NCI-H187 (cell line): Measurements from ENCODE around the gene SGCA.

Source experiments
- DNase-seq, 2 experiments: peaks; one replicate each; lab custom pipeline; 2025; lab: John Stamatoyannopoulos, UW

Gene SGCA

GRCh38 chr17:50194934-50195865 is 29.4 kb downstream of the SGCA start:
- DNase-seq = no peak

DNA sequence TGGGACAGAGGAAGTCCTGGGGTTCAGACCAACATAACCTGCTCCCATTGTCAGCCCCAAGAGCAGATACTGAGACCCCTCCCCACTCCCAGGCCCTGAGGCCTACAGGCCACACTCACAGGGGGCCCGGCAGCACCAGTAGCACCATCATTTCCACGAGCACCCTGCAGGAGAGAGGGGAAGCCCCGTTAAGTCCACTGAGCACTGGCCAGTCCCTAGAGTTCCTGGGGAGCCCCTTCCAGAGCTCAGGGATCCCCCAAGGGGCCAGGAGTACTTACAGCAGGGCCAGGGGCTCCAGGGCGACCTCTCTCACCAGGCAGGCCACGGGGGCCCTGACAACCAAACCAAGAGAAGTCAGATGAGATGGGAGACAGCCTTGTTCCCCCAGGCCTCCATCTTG is 30.2 kb downstream of the SGCA start:
- no peak for DNase-seq

- DNase-seq = no peak
Observed at GRCh38 chr17:50196826-50197225, 31.0 kb downstream of the SGCA start.

DNA sequence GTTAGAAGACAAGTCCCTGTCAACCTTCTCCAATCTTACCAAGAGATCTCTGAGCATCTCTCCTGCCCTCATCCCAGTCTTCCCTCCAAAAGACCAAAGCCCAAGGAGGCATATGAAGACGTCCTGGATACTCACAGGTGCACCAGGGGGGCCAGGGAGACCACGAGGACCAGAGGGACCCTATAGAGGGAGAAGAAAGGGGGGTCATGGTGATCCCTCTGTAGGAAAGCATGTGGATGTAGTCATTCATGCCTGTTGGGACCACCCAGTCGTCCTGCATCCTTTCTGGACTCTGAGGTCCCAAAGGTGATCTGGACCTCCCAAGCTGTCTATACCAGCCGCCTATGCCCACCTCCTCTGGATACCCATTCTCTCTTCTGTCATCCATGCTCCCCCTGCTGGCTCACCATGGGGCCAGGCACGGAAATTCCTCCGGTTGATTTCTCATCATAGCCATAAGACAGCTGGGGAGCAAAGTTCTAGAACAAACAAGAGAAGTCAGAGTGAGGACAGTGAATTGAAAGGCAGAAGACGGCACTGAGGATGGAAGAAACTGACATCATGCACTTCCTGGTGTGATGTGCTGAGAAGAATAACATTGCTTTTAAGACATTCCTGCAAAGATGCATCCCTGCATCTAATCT is 32.3 kb downstream of the SGCA start:
- no peak for DNase-seq

DNA sequence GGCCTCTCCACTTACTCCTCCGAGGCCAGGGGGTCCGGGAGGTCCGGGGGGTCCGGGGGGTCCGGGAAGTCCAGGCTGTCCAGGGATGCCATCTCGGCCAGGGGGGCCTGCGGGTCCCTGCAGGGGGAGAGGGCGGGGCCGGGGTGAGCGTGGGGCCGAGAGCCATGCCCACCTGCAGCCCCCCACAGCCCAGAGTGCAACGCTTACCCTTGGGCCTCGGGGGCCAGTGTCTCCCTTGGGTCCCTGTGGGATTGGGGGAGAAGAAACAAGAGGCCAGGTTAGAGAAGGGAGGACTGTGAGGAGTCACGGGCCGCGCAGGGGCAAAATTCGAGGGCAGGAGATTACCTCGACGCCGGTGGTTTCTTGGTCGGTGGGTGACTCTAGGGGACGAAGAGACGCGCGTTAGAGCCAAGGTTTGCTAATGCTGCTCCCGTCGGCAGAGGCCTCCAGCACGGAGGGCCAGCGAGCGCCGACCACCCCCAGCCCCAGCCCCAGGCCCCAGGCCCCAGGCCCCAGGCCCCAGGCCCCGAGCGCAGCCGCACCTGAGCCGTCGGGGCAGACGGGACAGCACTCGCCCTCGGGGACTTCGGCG is 33.5 kb downstream of the SGCA start:
- no peak for DNase-seq

DNA sequence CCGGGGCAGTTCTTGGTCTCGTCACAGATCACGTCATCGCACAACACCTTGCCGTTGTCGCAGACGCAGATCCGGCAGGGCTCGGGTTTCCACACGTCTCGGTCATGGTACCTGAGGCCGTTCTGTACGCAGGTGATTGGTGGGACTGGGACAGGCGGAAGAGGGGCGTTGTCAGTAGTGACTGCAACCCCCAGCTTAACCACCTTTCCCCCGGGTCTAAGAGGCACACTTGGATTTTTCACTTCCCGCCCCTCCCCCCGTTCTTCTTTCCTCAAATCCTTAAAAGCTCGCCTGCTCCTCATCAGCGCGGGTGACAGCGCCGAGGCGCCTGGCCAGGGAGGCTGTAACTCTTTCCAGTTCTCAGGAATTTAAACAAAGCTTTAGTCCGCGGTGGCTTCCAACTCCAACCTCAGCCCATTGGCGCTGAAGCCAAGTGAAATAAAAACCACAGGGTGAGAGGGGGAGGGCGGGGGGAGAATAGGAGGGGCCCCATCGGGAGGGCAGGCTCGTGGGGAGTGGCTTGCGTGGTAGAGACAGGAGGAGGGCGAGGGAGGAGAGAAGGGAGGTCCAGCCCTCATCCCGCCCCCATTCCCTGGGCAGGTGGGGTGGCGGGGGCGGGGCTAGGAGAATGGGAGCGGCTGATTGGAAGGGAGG is 34.1 kb downstream of the SGCA start:
- DNase-seq = peak; percentile 48 to 54

DNA sequence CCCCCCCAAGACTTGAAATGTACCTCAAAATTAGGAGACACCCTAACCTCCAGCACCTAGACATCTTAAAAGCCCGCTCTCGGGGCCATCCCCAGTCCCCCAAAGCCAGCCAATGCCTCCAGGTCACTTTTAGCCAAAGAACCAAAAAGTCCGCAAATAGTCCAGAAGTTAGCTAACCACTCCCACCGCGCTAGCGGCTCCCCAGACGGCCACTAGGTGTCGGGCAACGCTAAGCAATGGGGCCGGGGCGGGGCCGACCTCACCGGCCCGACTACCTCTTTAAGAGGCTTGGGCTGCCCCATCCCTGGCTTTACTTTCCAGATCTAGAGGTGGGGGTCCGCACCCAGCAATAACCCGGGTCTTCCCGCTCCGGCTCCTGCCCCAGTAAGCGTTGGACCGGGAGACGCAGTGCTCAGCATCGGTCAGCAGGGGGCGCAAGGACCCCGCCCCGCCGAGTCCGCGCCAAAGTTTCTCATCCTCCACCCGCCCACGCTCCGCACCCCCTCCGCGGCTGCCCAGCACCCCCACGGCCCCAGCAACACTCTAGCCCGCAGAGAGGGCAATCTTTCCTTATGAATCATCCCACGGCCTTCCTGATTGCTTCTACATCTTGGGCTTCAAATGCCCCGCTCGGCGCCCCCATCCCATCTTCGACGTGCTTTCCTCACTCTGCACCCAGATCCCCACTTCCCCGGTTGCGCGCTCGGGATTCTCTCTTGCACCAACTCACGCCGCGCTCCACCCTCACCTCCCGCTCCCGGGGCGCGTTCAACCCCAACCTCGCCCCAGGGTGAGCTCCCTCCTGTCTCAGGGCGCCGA is 34.9 kb downstream of the SGCA start:
- DNase-seq = peak; percentile 38 to 48

DNA sequence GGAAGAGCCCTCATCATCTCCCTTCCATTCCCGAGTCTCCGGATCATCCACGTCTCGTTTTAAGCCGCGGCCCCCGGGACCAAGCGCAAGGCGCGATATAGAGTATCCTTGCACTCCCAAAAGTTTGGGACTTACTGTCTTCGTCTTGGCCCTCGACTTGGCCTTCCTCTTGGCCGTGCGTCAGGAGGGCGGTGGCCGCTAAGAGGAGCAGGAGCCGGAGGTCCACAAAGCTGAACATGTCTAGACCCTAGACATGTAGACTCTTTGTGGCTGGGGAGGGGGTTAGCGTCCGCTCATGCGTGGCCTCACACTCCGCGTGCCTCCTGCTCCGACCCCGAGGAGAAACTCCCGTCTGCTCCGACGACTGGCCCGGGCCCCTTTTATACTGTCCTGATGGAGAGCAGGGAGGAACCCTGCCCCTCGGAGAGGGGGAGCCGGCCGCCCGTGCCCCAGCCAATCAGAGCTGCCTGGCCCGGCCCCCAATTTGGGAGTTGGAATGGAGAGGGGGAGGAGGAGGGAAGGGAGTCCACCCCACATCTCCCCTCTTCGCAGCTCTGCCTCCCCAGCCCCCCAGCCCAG is 35.6 kb downstream of the SGCA start, which contains the start of gene COL1A1:
Gene COL1A1 (minus strand): TSS at position 356 of the 579 bp plus-strand sequence. CDS start 118 bp downstream, at position 238.
- DNase-seq = no peak

DNA sequence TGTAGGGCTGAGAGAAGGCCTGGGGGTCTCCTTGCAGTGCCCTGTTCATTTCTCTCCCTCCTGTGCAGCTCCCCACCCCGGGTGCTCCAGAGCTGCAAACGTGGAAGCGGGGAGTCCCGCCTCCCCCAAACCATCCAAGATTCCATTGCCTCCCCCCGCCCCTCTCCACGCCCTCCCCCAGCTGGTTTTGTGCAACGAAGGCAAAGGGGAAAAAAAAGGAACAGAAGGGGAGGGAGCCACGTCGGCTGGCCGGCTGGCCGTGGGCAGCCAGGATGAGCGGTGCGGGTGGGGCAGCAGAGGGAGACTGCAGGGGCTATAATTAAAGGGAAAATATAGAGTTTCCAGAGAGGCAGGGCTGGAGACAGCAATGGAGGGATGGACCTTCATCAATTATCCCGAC is 37.3 kb downstream of the SGCA start:
- DNase-seq = no peak

- DNase-seq = no peak
Observed at GRCh38 chr17:50203604-50204345, 38.0 kb downstream of the SGCA start.

DNA sequence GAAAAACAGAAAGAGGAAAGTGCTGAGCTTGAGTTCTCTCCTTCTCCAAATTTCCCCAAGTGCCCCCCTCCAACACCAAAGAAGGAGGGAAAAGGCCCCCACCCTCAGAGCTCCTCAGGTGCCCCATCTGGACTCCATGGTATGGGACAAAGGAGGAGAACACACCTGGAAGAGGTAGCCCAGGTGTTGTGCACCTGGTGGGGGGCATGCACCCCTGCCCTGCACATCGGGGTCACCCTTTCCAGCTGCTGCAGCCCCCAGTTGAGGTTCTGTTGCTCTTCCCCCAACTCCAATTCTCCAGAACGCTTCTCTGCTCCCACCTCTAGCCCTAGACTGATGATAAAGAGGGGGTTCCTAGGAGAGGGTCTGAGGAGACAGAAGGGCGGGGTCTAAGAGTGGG is 38.6 kb downstream of the SGCA start:
- DNase-seq = no peak

DNA sequence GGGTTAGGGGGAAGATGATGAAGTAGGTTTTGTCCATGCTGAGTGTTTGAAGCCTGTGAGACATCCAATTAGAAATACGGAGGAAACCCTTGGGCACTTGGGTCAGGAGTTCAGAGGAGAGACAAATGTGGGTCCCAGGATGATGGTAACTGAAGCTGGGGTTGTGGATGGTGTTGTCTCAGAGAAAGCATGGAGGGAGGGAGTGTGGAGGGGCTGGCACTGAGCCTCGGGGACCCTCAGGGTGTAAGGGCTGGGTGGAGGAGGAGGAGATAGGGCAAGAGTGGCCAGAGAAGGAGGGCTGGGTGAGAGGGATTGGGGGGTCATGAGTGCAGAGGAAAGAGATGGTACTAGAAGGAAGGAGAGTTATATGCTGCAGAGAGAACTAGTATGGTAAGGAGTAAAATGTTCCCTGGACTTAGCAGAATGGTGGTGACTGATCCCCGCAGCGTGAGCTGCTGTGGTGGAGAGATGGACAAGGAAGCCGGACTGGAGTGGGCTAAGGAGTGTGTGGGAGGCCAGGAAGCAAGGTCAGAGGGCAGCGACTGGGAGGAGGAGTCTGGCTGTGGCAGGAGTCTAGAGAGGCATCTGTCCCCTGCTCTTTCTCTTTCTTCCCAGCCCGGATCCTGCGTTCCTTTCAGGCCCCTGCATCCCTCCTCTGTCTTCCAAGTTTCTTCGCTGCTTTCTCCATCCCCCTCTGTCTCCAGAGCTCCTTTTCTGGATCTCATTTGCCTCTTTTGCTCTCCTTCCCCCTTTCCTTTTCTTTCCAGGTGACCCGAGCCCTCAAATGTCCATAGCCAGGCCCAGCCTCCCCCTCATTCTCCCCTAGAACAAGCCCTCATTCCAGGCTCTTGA is 39.5 kb downstream of the SGCA start:
- no peak for DNase-seq

DNA sequence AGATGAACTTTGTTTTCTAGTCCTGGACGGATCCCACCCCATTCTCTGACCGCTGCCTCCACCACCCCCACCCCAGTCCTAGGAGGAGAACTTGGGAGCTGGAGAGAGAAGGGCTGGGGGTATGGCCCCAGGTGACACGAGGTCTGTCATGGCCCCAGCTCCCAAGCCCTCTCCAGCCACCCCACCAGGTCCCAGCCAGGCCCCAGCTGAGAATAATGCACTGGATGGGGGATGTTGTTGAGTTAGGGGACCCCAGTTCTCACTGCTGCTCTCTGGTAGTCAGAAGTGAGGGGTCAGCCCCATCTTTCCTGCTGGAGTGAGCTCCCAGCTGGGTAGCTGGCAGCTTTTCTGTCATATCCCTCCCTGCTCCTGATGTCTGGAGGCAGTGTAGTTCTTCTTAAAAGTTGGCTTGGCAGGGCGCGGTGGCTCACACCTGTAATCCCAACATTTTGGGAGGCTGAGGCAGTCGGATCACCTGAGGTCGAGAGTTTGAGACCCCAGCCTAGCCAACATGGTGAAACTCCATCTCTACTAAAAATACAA is 40.2 kb downstream of the SGCA start:
- no peak for DNase-seq

DNA sequence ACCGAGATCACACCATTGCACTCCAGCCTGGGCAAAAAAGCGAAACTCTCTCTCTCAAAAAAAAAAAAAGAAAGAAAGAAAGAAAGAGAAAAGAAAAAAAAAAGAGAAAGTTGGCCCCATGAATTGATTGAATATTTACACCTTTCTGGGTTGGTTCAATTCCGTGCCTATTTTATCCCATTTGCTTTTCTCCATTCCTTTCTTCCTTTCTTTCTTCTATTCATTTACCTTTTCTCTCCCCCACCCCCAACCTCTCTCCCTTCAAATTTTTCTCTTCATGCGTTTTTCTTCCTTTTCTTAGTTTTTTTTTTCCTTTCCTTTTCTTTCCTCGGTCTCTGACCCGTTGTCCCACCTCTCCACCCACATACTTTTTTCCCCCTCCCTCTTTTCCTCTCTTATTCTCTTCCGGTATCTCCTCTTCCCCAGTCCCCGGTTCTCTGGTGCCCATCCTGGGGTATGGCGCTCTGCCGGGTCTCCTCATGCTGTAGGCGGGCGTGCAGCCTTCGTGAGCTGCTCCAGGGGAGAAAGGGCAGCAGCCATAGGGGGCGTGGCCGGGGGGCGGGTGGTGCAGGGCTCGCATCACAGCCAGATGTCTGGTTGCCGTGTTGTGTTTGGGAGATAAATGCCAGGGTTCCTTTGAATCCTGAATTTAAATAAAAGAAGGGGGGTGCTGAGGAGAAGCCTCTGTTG is 40.9 kb downstream of the SGCA start:
- DNase-seq = no peak

DNA sequence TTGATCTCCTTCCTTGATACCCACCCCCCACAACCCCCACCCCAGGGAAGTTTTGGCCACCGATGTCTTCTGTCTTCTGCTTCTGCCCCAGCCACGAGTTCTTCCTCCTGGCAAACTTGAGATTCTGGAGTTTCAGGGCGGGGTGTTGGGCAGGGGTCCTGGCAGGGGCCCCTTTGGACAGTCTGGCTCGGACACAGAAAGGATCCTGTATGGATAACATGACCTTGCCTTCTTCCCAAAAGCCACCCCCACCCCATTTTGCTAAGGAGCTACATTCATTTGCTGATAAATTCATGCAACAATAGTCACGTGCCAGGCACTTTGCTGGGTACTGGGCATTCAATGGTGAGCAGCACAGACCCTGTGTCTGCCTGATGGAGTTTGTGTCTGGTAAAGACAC is 41.5 kb downstream of the SGCA start:
- no peak for DNase-seq

DNA sequence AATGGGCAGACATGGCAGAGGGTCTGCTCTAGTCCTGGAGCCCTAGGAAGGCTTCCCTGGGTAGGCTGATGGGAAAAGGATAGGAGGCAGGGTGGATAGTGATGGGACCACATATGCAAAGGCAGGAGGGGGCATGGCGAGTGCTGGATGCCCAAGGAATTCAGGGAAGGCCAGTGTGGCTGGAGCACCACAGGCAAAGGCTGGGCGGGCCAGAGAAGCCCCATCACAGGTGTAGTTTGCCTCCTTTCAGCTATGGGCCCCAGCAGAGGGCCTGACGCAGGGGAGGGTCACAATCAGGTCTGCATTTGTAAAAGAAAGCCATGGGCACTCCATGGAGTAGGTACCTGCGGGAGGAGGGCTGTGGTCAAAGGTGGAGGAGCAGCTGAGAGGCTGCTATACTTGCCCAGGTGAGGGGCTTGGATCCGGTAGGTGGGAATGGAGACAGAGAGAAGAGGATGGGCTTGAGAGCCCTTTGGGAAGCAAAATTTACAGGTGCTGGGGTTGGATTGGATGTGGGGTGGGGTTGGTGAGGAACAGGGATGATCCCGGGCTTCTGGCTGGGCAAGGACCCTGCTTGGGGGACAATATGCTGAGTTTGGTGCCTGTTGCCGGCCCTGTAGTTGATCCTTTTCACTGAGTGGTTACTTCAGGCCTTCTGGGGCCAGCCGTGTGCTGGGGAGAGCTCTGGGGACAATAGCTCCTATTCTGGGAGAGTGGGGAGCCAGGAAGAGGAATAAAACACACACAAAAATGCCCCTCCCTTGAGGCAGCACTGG is 42.2 kb downstream of the SGCA start:
- no peak for DNase-seq

DNA sequence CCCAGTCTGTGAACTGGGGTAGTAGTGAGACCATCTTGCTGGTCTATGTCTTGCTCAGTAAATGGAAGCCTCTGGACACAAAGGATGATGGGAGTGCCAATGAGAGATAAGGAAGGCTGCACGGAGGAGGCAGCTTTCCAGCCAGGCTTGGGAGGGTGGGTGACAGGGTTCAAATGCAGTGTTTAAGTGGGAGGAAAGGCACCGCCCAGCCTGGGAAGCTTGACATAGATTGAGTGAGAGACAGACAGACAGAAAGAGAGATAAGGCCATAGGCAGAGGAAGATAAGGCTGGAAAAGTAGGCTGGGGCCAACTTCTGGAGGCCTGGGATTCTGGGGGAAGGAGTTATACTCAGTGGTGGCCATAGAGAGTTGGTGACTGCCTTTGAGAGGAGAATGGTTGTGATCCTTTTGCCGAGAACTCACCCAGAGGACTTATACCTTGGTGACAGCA is 42.8 kb downstream of the SGCA start:
- DNase-seq = no peak

GRCh38 chr17:50209133-50209471 is 43.3 kb downstream of the SGCA start:
- no peak for DNase-seq
